TTC549 (cell line): ENCODE data around the gene EIF3K.

Source experiments
- FAIRE-seq: peaks from 2 replicates; lab custom pipeline; 2012; peaks lifted over from hg19 to GRCh38; lab: Jason Lieb, UNC

The EIF3K gene

DNA sequence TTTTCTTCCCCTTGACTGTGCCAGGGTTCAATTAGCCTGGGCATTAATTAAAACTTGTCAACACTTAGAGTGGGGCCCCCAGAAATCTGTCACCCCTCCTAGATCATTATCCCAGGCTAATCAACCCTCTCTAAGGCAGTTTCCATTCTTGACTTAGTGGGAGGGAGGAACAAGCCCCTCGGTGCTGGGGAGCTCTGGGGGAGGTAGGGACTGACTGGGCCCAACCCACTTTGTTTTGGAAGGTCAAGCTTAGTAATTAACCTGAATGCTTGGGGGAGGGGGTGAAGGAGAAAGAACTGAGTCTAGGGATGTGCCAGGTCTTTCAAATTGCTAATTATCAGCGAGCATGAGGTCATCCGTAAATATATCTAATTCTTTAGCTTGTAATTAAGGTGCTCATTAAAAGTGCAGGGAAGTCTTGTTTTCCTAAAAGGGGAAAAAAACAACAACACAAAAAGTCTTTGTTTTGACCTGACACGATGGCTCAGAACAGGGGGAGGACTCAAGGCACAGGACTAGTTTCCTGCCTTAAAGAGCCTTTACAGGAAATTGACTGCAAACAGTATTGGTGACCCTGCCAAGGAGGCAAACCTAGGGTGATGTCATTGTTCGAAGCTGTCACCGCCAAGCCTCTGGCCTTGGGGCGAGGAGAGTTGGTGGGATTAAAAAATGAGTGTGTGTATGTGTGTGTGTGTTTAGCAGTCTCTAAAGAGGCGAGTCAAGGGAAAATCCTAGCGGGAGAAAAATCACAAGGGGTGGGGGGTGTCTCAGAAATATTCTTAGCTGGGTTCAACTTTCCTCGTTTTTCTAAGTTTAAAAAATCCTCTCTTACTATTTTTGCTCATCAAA lies 47.9 kb downstream of the EIF3K start:
- FAIRE-seq = no peak

DNA sequence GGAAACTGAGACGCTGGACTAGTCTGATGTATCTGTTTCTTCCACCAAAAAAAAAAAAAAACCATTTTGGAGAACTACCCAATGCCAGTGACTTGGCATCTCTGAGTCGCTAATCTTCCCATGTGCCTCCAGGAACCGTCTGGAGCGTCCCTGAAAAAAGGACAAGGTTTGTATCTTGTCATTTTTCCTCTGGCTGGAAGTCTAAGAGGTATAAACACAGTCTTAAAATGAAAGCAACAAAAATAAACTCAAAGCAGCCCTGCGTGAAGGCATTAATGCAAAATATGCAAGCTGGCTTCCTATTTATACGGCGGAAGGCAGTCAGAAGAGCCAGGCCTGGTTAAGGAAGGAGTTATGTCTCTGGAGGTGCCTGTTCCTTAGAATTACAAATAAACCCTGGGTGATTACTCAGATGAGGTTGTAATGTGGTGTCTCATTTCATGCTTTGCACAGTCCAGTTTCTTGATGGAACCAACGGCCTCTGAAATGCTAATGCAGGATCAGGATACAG lies 48.7 kb downstream of the EIF3K start:
- no peak for FAIRE-seq

DNA sequence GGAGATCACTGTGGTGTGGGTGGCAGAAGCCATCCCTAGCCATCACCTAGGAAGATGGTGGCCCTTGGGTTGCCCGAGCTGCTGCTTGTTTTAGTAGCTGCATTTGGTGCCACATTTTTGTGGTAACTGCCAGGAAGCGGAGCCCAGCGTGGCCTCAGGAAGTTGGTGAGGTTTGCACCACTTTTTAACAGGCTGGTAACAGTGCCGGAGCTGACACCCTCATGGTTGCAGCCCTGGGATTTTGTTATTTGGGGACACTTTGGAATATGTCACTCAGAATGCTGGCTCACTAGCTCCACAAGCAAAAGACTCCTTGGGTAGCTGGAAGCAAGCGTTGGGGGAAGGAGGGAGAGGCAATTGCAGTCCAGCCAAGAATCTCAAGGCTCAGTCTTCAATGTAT lies 50.6 kb downstream of the EIF3K start:
- FAIRE-seq = no peak

DNA sequence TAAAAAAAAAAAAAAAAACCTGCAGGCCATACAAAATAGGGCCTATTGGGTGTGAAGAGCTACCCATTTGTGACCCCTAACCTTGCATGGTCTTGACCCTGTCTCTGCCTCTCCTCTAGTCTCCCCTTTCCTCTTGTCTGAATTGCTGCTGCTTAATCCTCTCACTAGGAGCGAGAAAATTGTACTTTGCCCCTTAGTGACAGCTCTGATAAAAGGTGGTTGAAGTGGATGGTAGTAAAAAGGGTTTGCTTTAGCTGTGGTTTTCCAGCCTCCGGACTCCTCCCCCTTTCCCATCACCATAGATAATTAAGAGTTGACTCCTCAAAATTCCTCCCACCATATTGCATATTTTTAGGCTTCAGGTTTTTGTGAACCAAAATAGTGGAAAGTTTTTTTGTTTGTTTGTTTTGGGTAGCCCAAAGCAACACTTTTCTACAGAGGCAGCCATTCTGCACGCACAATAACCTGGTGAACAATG lies 52.0 kb downstream of the EIF3K start:
- no peak for FAIRE-seq

DNA sequence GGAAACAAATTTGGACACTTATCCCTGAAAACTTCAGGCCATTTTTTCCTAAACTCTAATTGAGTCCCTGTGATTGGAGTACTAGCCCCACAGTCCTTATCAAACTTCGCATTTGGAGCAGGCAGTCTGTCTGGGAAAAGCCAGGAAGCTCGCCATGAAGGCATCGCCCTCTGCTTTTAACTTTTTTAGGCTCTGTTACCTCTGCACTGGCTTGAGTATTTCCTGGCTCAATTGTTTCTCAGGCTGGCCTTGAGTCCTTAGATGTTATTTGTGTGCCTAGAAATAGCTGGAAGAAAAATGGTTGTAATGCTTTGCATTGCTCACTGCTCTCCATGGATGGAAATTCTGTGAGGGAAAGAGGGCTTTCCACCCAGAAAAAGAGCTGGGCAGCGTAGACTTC lies 52.7 kb downstream of the EIF3K start:
- FAIRE-seq = no peak

DNA sequence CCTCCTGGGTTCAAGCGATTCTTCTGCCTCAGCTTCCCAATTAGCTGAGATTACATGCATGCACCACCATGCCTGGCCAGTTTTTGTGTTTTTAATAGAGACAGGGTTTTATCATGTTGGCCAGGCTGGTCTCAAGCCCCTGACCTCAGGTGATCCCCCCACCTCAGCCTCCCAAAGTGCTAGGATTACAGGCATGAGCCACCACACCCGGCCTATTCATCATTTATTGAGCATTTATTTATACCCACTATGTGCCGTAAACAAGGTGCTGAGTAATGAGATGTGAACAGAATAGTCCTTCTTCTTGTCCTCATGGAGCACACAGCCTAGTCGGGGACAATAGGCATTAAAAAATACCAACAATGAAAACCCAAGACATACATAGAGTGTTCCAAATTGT lies 54.0 kb downstream of the EIF3K start:
- no peak for FAIRE-seq

DNA sequence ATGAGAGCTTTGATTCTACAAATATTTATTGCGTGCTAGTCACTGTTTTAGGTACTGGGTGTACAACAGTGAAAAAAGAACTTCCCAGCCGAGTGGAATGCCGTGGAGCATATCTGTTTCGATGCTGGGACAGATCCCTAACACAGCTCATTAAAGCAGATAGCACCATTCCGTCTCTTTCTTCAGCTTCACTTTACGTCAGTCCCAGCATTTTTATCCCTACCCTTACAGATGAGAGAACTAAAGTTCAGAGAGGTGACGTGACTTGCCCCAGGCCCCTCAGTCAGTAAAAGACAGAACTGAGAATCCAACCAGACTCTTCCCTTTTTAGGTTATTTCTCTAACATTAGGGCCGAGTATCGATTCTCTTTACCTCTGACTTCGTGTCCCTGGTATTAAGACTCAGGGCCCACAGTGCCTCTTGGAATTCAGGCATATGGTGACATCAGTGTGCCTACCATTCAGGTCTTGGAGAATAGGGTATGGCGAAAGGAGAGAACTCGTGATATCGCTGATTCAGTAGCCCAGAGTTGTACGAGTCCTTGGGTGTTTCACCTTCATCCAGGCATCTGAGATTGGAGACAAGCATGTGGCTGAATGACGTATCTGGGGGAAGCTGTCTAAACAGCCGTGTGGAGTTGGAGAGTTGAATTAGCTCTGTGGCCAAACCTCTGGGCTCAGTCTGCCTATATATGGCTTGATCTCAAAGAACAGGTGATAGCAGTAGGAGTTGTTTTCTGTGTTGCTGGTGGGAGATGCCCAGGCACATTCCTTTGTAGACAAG lies 55.6 kb downstream of the EIF3K start:
- FAIRE-seq = no peak

DNA sequence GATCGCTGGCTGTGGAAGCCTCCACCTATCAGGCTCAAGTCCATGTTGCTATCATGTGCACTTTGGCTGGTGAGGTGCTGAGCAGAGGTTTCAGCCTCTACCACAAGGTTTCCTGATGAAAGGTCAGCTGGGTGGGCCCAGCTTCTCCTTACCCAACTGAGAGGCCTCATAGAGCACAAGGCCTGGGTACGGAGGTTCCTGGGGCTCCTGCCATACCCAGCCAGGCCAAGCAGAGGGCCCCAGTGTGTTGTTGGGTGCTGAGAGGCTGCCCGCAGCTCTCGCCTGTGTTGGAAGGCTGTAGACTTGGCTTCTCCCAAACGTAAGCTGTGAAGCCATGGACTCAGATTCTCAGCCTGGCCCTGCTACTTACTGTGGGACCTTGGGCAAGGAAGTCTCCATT lies 56.6 kb downstream of the EIF3K start:
- FAIRE-seq = no peak

DNA sequence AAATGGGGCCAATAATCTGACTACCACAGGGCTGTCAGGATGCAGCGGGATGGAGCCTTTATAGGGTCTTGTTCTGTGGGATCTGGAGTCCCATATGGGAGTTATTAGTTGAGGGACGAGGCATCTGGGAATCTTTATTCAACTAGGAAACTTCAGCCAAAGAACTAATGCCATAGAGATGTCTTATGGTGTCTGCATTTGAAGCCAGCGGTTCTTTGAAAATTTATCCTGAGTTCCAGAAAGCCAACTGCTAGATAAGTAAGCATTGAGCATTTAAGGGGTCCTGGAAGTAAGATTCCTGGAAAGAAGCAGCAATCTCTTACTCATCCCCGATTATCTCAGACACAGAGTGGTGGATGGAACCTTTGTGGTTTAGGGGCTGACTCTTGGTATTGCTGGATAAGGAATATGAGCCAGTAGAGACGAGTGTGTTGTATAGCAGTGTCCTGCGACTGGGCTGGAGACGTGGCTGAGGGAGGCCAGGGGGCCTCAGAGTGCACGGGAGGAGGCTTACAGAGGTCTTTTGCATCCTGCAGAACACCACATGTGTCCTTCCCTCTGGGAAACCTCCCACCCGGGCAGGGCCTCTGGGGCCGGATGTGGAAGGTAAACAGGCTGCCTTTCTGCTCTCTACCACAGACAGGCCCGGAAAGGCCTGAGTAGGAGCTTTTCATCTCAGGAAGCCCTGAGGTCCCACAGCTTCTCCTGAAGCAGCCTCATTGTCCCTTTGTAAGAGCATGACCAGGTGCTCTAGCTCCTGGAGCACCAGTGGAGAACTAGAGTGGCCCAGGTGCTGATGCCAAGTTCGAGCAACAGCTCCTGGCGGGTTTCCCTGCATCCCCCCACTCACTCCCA lies 57.3 kb downstream of the EIF3K start:
- no peak for FAIRE-seq

DNA sequence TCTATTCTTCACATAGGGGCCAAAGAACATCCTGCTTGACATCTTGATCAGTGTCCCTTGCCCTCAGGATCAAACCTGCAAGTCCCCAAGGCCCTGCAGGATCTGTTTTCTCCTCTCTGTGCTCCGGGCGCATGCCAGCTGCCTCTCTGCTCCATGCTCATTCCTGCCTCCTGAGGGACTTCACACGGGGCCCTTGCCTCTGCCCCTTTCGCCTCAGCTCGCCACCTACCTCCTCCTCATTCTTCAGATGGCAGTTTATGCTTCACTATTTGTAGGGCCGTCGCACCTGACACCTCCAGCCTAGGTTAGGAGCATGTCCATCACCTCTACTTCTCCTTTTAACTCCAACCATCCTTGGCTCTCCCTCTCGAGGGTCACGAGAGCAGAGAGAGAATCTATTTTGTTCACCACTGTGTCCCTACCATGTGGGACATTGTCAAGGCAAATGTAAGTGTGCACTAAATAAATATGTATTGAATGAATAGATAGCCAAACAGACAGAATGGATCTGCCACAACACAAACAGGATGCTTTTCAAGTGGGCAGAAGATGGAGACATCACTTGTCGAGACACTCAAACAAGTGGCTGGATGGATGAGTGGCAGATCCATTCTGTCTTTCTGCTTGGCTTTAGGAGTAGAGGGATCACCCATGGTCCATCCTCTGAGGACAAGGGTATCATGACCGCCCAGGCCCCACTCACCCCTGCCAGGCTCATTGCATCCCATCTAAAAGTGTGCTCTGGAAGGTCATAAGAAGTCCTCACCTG lies 58.1 kb downstream of the EIF3K start:
- FAIRE-seq = no peak

DNA sequence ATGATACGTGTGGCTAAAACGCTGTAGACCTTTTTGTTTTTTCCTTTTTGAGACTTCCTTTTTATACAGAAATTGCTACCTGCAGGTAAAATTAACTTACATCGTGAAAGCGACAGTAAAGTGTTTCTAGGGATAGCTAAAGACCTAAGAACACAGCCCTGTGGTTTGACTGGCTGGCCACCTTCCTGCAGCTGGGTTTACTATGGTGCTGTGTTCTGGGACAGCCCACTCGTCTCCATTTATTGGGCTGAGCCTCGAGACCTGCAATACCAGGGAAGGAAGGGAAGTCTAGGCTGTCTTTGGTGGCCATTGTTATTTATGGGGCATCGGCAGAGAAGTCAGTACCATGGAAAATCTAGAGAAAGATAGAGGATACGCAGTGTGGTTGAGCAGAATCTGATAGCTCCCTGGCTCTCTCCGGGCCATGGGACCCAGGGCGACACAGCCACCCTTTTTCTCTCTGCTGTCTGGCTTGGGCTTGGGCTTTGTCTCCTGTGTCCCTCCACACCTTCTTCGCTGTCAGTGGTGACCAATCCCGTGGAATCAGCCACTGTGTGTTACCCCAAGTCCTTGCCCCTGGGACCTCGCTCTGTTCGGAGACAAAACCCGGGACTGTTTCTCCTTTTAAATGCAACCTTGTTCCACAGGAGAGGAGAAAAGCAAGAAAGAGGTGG lies 59.4 kb downstream of the EIF3K start:
- no peak for FAIRE-seq

DNA sequence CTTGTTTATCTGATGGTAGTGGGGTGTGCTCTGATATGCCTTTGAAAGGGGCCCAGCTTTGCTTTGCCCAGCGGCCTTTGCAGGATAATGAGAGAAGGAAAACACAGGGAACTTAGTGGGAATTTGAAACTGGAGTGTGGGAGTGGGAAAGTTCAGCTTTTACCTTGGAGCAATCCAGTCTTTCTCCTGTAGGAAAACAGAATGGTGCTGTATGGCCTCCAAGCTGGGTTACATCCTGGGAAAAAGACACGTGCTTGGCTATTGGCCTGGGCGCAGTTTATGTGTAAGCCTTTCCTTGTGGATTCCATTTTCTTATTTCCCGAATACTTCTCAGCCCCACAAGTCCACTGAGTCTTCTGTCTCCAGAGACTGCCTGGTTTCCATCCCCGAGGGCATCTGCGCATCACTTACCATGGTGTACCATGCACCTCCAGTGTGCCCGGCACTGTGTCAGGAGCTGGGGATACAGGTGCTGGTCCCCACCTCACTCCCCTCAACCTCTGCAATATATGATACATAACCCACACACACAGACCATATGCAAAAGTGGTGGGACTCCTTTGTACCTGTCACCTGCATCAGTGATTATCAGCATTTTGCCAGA lies 60.0 kb downstream of the EIF3K start:
- no peak for FAIRE-seq

DNA sequence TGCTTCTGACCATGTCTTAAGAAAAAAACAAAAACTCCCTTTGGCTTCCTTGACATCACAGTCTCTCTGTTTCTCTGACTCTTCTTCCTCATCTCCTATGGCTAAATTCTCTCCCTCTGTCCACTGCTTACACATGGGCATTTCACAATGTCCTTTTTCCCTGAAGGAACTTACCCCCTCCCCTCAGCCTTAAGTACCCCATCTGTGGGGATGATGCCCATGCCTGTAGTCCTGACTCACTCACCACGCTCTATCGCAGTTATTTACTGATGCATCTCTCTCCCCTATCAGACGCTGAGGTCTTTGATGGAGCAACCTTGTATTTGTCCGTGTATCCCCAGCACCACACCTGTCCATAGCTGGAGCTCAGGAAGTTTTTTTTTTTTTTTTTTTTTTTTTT lies 60.9 kb downstream of the EIF3K start:
- FAIRE-seq = no peak

DNA sequence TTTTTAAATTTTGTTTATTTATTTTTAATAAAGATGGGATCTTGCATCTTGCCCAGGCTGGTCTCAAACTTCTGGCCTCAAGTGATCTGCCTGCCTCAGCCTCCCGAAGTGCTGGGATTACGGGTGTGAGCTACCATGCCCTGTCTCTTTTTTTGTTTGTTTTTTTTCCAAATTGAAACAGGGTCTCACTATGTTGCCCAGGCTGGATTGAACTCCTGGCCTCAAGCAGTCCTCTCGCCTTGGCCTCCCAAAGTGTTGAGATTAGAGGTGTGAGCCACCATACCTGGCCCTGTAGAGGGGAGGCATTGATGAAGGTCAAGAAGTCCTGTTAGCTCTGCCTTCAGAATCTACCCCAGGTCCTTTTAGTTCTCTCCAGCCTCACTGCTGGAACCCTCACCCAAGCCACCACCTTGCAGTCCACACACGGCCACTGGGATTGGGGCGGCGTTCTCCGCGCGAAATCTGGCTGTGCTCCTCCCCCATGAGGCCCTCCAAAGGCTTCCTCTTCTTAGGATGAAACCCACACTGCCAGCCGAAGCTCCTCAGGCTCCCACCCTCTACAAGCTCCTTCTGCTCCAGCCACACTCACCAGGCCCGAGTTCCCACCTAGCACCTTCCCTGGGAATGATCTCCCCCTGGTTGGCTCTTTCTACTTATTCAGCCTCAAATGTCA lies 63.3 kb downstream of the EIF3K start:
- no peak for FAIRE-seq

DNA sequence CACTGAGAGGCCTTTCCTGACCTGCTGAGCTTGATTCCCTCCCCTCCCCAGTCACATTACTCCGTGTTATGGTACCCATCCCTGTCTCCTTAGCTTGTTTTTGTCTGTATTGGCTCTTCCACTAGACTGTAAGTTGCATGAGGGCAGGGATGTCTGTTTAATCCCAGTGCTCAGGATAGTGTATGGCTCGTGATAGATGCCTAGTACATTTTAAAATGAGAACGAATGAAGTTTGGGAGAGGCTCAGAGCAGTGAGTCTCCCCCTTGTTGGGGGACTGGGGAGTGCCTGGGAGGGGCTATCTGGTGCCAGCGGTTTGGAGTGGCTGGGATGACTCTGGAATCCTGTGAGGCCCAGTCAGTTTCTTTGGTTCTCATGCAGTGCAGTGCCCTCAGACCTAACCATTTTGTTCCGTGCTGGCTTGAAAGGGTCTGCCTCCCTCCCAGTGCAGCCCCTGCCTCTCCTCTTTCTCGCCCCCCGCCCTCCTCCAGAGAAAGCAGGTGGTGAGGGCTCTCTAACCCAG lies 63.9 kb downstream of the EIF3K start:
- FAIRE-seq = no peak

DNA sequence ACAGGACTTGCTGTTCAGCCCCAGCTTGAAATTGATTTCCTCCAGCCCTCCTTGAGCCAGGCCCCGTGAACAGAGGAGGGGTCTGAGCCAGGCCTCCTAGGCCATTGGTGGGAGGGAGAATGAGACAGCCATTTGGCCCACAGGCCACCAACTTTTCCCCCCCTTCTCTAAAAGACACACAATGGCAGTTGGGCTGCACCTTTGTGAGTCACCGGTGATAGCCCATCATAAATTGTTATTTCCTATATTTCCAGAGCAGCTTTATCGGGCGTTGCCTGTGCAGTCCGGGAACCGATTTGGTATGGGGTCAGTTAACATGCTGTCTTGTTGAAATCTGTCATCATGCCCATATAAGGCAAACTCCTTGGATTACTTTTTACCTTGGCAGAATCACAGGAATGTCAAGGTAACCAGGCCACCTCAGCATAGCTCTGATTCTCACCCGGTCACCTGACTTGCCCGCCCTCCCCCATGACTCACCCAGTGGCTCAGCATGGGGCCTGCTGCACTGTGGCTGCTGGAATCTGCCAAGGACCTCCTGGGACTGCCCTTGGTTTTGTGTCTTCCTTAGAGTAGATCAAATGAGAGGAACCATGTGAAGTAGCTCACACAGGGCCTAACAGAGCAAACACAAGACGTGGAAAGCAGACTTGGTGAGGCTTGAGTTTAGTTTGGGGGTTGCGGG lies 64.5 kb downstream of the EIF3K start:
- no peak for FAIRE-seq

DNA sequence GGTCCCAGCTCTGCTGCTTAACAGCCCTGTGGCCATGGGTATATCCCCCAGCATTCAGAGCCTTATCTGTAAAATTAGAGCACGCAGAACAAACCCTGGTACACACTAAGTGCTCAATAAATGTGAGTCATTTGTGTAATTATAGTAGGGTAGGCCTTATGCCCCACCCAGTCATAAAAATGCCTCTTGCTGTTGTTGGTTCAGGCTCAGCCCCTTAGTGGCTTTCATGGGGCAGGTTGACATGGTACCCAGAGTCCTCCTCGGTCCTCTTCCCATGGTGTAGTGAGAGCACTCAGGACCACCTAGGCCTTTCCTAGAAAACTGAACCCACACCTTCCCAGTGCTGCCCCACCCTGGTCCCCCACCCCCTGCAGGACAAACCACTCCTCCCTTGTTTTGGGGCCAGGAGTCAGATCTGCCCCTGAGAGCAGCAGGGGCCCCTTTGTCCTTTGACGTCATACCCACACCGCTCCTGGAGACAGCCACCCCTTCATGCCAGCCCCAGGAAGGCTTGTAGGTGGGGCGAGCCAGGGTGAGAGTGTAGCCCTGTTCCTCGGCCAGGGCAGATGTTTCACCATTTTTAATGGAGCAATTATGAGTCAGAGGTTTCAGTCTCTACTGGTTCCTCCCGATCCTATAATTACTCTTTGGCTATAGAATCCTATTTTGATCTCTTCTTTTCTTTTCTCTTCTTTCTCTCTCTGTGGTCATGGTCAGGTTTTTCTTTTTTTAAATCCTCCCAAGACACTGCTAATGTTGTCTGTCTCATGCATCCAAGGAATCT lies 65.3 kb downstream of the EIF3K start:
- FAIRE-seq = no peak
